ENCODE results near the gene CTU2.
"Not testable (repeated sequence)": the region's sequence is repeated elsewhere in the genome, so short reads cannot be mapped to it uniquely, and the experiment has no call there.

CTU2 gene

GRCh38 chr16:88706229-88706964 is at the start of gene CTU2, which contains the start of gene RNF166:
Gene CTU2 (plus strand): TSS chr16:88706503. CDS start chr16:88706531, 28 bp downstream.
Gene RNF166 (minus strand): TSS chr16:88706408. CDS start chr16:88706325, 83 bp downstream.
- DNase-seq (ENCODE audit: low read depth), result peak; percentile 76

DNA sequence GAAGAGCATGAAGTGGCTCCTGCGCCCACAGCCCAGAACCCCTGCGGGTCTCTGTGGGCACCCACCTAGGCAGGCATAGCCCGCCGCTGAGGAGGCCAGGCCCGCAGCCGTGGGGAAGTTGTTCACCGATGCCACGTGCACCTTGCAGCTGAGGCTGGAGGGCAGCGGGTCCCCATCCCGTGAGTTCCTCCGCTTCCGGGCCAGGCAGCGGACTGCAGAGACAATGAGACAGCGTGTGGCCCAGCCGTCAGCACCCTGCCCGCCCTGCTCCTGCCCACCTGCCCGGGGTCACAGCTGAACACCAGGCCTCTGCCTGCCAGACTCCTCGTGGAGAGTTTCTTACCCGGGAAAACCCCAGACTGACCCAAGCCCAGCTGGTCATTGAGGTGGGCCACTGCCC is 48.9 kb upstream of the CTU2 start:
- DNase-seq (ENCODE audit: low read depth), result no peak

DNA sequence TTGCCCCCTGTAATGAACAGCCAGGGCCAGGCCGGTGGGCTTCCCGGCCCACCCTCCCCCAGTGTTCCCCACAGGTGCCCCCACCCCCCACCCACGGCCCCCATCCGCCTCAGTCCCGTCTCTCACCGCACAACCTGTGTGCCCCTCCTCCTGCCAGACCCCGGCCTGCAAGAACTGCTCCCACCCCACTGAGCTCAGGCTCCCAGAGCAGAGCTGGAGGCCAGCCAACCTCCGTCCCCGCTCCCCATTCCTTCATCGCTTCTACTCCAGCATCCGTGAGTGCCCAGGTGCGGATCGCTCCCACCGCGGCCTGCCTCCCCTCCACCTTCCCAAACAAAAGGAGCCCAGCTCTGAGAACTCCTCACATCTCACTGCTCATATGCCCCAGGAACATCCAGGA is 47.6 kb upstream of the CTU2 start:
- no peak for DNase-seq (ENCODE audit: low read depth)

DNA sequence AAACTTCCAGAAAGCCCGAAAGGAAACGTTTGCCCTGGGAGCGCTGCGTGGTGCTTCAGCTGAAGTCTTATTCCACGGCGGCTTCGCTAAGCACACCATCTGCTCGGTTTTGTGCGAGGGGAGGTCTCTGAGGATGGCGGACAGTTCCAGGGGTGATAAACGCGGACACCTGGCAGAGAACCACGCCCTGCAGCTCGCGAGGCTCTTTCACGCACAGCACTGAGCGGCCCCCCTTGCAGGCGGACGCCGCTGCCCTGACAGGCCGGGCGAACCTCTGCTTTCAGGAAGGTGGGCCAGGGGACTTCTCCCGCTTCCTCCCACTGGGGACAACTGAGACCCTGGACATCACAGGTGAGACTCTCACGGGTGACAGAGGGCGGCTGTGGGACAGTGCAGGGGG is 47.1 kb upstream of the CTU2 start:
- DNase-seq (ENCODE audit: low read depth), result no peak

DNA sequence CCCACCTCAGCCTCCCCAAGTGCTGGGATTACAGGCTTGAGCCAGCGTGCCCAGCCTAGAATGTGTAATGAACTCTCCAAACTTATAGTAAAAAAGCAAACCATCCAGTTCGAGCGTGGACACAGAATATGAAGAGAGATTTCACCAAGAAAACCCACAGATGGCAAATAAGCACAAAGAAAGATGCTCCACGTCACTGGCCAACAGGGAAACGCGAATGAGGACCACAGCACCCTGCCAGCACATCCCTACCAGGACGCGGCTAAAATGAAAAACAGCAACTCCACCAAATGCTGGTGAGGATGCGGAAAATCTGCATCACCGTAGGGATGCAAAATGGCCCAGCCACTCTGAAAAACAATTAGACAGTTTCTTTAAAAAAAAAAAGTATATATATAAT is 44.8 kb upstream of the CTU2 start:
- no peak for DNase-seq (ENCODE audit: low read depth)

DNA sequence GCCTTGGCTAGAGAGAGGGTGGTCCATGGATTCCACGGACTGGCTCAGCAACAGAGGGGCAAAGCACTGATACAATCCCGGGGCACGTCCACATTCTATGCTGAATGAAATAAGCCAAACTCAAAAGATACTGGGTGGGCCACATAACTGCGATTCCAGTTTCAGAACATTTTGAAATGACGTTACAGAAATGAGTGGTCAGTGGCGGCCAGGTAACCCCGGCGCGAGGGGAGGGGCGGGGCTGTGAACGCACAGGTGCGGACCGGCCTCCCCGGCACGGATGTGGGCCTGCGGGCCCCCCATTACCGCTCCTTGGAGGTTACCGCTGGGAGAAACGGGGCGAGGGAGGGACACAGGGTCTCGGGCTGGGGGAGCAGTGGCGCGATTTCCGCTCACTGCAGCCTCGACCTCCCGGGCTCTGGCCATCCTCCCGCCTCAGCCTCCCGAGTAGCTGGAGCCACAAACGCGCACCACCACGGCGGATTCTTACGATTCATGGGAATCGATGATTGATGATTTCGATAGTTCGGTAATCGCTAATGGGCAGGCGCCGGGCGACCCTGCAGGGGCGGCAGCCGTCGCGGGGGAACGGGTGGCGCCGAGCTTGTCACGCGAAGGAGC is 44.0 kb upstream of the CTU2 start:
- DNase-seq (ENCODE audit: low read depth), result no peak

GRCh38 chr16:88662843-88663606 is 43.3 kb upstream of the CTU2 start, which contains the start of gene MVD:
Gene MVD (minus strand): TSS chr16:88663091. CDS start chr16:88663080, 11 bp downstream.
- DNase-seq (ENCODE audit: low read depth), result peak; percentile 95

- DNase-seq (ENCODE audit: low read depth), result no peak
Measured at GRCh38 chr16:88665148-88665547, 41.2 kb upstream of the CTU2 start.

DNA sequence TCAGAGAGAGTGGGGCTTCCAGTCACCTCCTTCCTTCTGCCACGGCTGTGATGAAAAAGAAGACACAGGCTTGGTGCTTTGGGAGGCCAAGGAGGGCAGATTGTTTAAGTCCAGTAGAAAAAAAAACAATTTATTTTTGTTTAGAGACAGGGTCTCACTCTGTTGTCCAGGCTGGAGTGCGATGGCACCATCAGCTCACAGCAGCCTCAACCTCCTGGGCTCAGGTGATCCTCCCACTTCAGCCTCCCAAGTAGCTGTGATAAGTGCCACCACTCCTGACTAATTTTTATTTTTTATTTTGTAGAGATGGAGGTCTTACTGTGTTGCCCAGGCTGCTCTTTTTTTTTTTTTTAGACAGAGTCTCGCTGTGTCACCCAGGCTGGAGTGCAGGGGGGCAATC is 40.7 kb upstream of the CTU2 start:
- no peak for DNase-seq (ENCODE audit: low read depth)

GRCh38 chr16:88667461-88667860 is 38.8 kb upstream of the CTU2 start:
- no peak for DNase-seq (ENCODE audit: low read depth)

DNA sequence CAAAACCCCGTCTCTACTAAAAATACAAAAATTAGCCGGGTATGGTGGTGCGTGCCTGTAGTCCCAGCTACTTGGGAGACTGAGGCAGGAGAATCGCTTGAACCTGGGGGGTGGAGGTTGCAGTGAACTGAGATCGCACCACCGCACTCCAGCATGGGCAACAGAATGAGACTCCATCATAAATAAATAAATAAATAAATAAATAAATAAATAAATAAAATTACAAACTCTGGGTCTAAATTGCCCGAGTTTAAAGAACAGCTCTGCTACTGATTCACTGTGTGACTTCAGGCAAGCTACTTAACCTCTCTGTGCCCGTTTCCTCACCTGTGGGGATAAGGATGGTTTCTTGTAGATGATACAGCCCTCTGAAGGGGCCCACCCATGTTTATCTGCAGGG is 36.8 kb upstream of the CTU2 start:
- DNase-seq (ENCODE audit: low read depth), result not testable (repeated sequence)

DNA sequence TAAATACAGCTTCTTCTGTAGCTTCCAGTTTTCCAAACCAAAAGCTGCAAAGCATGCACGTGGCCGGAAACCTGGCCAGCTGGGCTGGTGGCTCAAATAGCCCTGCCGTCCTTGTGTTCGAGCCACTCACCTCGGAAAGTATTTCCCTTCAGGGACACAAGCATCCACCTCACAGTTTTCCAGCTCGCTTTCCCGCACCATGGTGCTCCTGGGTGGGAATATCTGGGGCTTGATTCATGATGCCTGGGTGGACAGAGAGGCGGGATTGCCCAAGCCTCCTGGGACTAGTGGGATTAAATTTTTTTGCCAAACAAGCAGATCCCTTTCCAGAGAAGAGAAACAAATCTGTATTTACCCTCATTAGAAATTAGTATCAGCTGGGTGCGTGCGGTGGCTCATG is 36.3 kb upstream of the CTU2 start:
- peak; percentile 61 for DNase-seq (ENCODE audit: low read depth)

- no peak for DNase-seq (ENCODE audit: low read depth)
Measured at GRCh38 chr16:88671806-88672205, 34.5 kb upstream of the CTU2 start.

DNA sequence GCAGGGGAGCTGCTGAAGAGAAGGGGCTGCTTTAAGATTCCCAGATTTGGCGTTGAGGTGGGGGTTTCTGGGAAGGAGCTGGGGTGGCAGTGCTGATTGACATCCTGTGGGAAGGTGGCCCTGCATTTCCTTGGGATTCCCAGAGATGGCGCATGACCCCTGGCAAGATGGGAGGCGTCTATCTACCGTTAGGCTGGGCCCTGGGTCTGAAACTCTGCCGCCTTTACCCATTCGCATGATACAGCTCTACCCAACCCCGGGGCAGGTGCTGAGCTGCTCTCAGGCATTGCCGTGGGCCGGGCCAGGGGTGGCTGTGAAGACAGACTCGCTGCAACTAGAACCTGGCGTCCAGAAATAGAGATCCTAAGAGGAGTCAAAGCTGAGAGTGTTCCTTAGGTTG is 33.5 kb upstream of the CTU2 start:
- no peak for DNase-seq (ENCODE audit: low read depth)

DNA sequence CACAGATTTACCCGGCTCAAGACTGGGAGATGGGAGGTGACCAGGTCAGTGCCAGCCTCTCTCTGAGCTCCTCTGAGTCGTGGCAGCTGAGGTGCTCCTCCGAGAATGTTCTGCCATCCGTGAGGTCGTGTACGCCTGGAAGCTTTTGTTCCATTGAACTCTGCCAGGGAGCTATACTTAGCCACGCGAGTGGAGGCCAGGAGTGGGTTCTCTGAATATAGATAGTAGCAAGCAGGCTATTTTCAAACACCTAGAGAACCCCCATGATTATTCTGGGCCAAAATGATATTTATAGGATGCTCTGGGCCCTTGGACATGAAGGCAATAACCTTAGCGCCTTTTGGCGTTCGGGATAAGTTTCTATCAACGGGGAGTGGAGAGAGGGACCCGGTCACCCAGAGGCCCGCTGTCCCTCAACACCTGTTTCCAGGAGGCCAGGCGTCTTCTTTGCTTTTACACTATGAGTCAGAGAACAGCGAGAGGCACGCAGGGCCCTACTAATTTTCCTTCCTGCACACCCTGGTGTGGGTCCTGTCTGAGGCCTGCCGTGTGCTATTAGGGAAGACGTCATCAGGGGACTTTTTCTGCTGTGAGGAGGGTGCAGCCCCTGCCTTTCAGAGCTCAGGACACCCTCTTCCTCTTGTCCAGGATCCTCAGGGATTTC is 32.5 kb upstream of the CTU2 start:
- DNase-seq (ENCODE audit: low read depth), result no peak

DNA sequence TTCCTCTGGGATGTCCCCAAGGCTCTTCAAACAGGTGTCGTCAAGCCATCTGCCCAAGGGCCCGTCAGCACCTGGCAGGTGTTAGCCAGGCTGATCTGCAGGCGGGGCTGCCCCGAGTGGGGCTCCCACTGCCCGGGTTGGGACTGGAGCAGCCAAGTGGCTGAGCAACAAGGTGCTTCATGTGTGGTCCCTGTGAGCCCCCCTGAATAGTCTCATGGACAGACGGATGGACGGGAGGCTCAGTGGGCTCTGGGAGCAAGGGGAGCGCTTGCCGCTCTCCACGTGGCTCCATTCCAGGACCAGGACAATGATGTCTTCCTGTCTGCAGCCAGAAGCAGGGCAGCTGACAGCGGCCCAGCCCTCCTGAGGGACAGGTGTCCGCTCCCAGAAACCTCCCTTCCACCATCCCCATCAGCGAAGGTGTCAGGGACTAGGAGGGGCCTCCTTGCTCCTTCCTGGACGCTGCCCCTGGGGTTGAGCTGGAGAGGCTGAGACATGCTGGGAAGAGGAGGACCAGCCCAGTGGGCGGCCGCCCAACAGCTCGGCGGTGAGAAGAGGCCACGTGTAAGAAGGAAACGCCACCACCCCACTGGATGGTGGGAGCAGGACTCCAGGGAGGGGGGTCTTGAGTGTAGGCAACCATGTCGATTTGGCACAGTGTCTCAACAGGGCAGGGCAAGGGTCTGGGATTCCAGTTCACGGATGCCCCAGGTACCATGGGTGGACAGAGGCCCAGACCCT is 29.6 kb upstream of the CTU2 start:
- no peak for DNase-seq (ENCODE audit: low read depth)

DNA sequence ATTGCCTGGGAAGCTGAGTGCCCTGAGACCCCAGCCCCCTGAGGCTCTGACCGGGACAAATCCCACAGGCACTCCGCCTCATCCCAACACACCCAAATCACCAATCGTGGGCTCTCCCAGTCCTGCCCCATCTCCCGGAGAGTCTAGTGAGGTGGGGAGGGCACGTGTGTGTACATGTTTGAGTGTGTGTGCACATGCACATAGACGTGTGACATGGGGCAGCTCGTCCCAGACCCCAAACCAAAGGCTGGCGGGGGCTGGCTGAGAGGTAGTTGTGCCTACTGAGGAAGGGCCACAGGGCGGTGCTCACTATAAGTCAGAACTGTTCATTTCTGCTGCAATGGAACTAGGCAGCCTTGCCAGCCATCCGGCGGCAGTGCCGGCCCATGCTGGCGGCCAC is 28.6 kb upstream of the CTU2 start:
- DNase-seq (ENCODE audit: low read depth), result no peak

- DNase-seq (ENCODE audit: low read depth), result no peak
Measured at GRCh38 chr16:88678224-88678979, 27.9 kb upstream of the CTU2 start.

GRCh38 chr16:88680554-88681083 is 25.7 kb upstream of the CTU2 start:
- no peak for DNase-seq (ENCODE audit: low read depth)

GRCh38 chr16:88681084-88681680 is 25.1 kb upstream of the CTU2 start:
- no peak for DNase-seq (ENCODE audit: low read depth)
